Ascending aorta (tissue), 2 donors: ENCODE measurements around the gene FNDC5. TPM values are rescaled to one million over a fixed set of nuclear protein-coding genes. Genes with fewer than 3 reads are reported as not detected.
A peak's percentile ranks its signal among the peaks of the same experiment; 100 is the strongest.

ENCODE experiments used
- DNase-seq, 2 donors: peaks; one replicate each; pipeline ENCODE4 v3.0.0-alpha.2; 2019; ENCODE audit warnings: low spot score in 2 of 2
- H3K27ac ChIP-seq, 2 donors: fragments of 200-600 bp; sonication (generic); one replicate each; pipeline ENCODE4 v1.5.1; 2016 to 2017; ENCODE audit warnings: mild to moderate bottlenecking in 1 of 2
- H3K27me3 ChIP-seq: fragments of 200-600 bp; sonication (generic); one replicate; pipeline ENCODE4 v1.5.1; 2017
- H3K36me3 ChIP-seq, 2 donors: fragments of 200-600 bp; sonication (generic); one replicate each; pipeline ENCODE4 v1.5.1; 2016
- H3K4me1 ChIP-seq, 2 donors: fragments of 200-600 bp; sonication (generic); one replicate each; pipeline ENCODE4 v1.5.1; 2016 to 2017; ENCODE audit warnings: mild to moderate bottlenecking in 1 of 2
- H3K4me3 ChIP-seq, 2 donors: fragments of 200-600 bp; sonication (generic); one replicate each; pipeline ENCODE4 v1.5.1; 2016 to 2017; ENCODE audit warnings: mild to moderate bottlenecking in 1 of 2
- H3K9me3 ChIP-seq, 2 donors: fragments of 200-600 bp; sonication (generic); one replicate each; pipeline ENCODE4 v1.5.1; 2016
- intact Hi-C: fragments of 100-400 bp; cut with DNase I; formaldehyde crosslinking; loops from one replicate; pipeline ENCODE4 v1.15.1; 2023
- total RNA-seq: library from RNA; depleted of rRNA; stranded (reverse); fragments of >200 nt; gene quantifications from one replicate; pipeline ENCODE4 v1.1.0, GENCODE V29; 2016
- TF ChIP-seq, protein P1 (sequence below), 3 experiments: fragments of 200-600 bp in 2 of 3; fragments of 450-650 bp in 1 of 3; sonication (generic) in 2 of 3; IDR thresholded peaks; one replicate each; pipeline ENCODE4 v1.5.1; 2016 to 2019; ENCODE audit warnings: antibody characterized with exemption in 3 of 3, mild to moderate bottlenecking in 1 of 3, moderate library complexity in 1 of 3

Gene FNDC5
- total RNA-seq, 1 donor from 2014 or later, result 8.9 TPM

DNA sequence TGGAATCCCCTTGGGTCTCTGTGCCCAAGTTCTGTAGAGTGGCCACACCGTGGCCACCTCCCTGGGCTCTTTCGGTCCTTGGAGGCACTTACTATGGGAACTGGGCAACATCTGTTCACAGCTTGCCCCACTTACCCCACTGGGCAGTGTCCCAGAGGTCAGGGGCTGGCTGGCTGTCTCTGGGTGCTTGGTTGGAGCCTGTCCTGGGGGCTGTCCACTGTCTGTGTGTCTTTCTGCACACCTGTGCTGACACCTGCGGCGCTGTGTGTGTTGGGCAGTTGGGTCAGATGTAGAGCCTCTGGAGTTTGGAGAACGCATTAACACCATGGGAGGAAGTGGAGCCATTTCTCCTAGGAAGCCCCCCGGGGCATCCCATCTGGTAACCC, 31.8 kb upstream of the FNDC5 start:
- intact Hi-C loops, result no loop called here
- TF ChIP-seq, protein P1, sequence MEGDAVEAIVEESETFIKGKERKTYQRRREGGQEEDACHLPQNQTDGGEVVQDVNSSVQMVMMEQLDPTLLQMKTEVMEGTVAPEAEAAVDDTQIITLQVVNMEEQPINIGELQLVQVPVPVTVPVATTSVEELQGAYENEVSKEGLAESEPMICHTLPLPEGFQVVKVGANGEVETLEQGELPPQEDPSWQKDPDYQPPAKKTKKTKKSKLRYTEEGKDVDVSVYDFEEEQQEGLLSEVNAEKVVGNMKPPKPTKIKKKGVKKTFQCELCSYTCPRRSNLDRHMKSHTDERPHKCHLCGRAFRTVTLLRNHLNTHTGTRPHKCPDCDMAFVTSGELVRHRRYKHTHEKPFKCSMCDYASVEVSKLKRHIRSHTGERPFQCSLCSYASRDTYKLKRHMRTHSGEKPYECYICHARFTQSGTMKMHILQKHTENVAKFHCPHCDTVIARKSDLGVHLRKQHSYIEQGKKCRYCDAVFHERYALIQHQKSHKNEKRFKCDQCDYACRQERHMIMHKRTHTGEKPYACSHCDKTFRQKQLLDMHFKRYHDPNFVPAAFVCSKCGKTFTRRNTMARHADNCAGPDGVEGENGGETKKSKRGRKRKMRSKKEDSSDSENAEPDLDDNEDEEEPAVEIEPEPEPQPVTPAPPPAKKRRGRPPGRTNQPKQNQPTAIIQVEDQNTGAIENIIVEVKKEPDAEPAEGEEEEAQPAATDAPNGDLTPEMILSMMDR (IDR thresholded peaks at IDR 0.05), result no peak
- DNase-seq, result no peak

DNA sequence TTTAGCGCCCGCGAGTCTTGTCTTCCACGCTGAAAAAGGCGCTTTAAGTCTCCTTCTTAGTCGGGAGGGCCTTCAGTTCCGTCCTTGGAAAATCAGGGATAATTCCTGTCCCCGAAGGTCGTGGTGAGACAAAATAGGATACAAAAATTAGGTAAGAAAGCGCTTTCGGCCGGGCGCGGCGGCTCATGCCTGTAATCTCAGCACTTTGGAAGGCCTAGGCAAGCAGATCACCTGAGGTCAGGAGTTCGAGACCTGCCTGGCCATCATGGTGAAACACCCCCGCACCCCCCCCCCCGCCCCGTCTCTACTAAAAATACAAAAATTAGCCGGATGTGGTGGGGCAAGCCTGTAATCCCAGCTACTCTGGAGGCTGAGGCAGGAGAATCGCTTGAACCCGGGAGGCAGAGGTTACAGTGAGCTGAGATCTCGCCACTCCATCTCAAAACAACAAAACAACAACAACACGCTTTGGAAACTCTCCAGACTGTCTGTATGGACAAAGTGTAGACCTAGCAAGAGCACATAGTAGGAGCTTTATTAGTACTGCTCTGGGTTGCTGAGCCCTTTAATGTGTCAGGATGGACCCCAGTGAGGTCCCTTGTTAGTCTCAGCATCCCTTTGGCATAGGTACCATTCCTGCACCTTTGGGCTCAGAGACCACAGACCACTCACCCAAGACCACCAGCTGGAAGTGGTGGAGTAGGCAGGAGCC, 31.3 kb upstream of the FNDC5 start:
- no peaks in the 10 kb centered on the region for H3K9me3 ChIP-seq
- H3K4me1 ChIP-seq, result peaks cover 4 to 6% of the 10 kb centered on the region in 2 donors
- no peaks in the 10 kb centered on the region for H3K36me3 ChIP-seq
- peak overlapping the region; percentile 78 to 97 for H3K4me3 ChIP-seq
- no peak overlapping the region for H3K27ac ChIP-seq
- intact Hi-C loops, result no loop called here
- H3K27me3 ChIP-seq, result no peaks in the 10 kb centered on the region
- DNase-seq, result no peak
- TF ChIP-seq, protein P1 (IDR thresholded peaks at IDR 0.05), result peak in 1 of 3 experiments; percentile 2

More for the DNA sequence above, 31.8 kb upstream of the FNDC5 start:
- H3K27ac ChIP-seq, result no peak overlapping the region
- no peak overlapping the region for H3K4me3 ChIP-seq
- no peaks in the 10 kb centered on the region for H3K27me3 ChIP-seq
- H3K36me3 ChIP-seq, result no peaks in the 10 kb centered on the region
- H3K9me3 ChIP-seq, result no peaks in the 10 kb centered on the region
- H3K4me1 ChIP-seq, result peaks cover 4 to 6% of the 10 kb centered on the region in 2 donors

DNA sequence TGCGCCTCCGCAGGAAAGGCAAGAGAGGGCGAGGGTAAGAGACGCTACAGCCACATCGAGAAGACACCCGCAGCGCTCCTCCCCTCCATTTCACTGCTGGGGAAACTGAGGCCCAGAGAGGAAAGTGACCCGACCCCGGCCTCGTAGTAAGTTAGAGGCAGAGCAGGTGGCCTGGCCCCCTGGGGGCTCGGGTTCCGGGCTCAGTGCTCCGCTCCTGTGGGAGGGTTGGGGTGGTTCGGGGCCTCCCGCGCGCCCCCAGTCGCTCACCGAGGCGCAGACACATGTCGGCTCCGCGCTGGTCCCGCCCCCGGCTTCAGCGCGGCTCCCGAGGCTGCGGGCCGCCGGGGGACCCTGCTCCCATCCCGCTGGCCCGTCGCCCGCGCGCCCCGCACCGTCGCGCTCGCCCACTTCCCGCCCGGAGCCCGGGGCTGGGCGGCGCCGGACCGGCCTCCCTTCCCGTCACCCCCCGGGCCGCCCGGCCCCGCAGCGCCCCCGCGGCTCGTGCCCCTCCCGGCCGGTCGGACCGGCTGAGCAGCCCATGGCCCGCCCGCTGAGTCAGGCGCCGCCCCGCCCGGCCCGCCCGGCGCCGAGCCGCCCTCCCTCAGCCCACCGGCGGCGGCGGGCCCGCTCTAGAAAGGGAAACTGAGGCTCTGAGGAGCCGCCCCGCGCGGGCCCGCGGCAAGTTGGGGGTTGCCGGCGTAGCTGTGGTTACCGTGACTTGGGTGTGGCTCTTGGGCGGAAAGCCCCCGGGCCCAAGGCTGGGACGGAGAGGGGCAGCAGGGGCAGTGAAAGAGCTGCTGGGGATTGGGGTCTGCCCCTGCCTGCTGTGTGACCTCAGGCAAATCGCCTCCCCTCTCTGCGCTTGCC, 30.5 kb upstream of the FNDC5 start, which contains the start of gene TMEM54:
TMEM54 (minus strand) TSS at position 434 of the 867 bp plus-strand sequence; CDS start at position 283, 151 bp downstream.
- no peaks in the 10 kb centered on the region for H3K27me3 ChIP-seq
- TF ChIP-seq, protein P1 (IDR thresholded peaks at IDR 0.05), result peak in 1 of 3 experiments; percentile 18
- peak within 1 kb of the TSS; percentile 78 to 97 for H3K4me3 ChIP-seq
- H3K27ac ChIP-seq, result no peak within 1 kb of the TSS
- H3K4me1 ChIP-seq, result peaks cover 4 to 6% of the 10 kb centered on the region in 2 donors
- H3K36me3 ChIP-seq, result no peaks in the 10 kb centered on the region
- no peaks in the 10 kb centered on the region for H3K9me3 ChIP-seq
- intact Hi-C loops, result no loop called here
- DNase-seq, result no peak

DNA sequence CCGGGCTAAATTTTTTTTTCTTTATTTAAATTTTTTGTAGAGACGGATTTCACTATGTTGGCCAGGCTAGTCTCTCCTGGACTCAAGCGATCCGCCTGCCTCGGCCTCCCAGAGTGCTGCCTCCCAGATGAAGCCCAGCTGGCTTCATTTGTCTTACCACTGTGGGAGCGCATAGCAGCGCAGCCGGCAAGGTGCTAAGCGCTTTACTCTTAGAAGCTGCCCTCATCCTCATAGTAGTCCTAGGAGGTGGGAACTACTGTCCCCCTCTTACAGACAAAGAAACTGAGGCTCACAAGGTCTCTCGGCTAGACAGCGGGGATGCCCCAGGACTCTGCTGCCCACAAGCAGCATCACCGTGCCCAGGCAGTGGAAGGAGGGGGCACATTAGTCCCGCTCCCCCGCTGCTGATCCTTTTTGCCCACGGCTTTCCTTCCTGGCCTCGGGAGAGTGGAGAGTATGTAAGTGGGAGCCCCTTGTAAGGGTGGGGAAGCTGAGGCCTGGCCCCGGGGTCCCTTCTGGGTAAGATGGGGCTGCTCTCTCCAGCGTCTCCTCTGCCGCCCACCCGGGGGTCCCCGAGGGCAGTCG, 29.8 kb upstream of the FNDC5 start:
- TF ChIP-seq, protein P1 (IDR thresholded peaks at IDR 0.05), result no peak
- intact Hi-C loops, result no loop called here

DNA sequence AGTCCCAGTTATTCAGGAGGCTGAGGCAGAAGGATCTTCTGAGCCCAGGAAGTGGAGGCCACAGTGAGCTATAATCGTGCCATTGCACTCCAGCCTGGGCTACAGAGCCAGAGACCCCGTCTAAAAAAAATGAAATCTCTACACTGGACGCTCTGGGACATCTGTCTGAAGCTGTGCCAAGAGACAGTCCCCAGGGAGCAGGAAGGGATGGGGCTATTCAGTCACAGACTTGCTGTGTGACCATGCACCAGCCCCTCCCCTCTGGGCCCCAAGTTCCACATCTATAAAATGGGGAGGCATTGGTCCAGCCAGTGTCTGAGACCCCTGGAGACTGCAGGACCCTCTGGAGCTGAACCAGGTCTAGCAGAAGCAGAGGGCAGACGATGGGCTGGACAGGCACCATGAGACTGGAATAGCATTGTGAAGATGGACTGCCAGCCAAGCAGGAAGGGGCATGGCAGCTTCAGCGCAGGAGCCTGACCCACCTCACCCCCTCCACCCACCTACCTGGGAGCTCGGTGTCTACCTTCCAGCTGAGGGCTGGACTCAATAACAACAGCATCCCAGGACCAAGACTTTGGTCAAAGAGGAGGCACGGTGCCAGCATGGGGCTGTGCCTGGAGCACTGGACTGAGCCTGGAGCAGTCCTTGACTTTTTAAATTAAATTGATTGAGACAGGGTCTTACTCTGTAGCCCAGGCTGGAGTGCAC, 29.0 kb upstream of the FNDC5 start:
- Histone ChIP-seq H3K4me3 (no peak overlapping the region), H3K27ac (no peak overlapping the region), H3K9me3 (no peaks in the 10 kb centered on the region), H3K36me3 (no peaks in the 10 kb centered on the region), H3K4me1 (peaks cover 4 to 6% of the 10 kb centered on the region in 2 donors), H3K27me3 (no peaks in the 10 kb centered on the region)
- intact Hi-C loops, result no loop called here
- TF ChIP-seq, protein P1 (IDR thresholded peaks at IDR 0.05), result no peak
- no peak for DNase-seq

More for the DNA sequence above, 29.8 kb upstream of the FNDC5 start:
- Histone ChIP-seq H3K27me3 (no peaks in the 10 kb centered on the region), H3K9me3 (no peaks in the 10 kb centered on the region), H3K4me3 (peak overlapping the region; percentile 78 to 97), H3K27ac (no peak overlapping the region), H3K36me3 (no peaks in the 10 kb centered on the region), H3K4me1 (peaks cover 4 to 6% of the 10 kb centered on the region in 2 donors)
- no peak for DNase-seq
